HG03575 (cell line): ENCODE data around the gene NR1H2.
"Not testable (repeated sequence)": the region's sequence is repeated elsewhere in the genome, so short reads cannot be mapped to it uniquely, and the experiment has no call there.

ENCODE experiments used
- ATAC-seq: cut with Tn5 transposase; IDR thresholded peaks from one replicate; pipeline ENCODE4 v1.9.1; 2021; ENCODE audit not compliant: unreplicated experiment, insufficient number of reproducible peaks, low FRiP score; ENCODE audit errors: extremely low read depth

NR1H2 gene

GRCh38 chr19:50376166-50377050 is at the start of gene NR1H2:
TSS of gene NR1H2 (plus strand) at chr19:50376457. CDS start at chr19:50377606, 1,149 bp downstream.
- ATAC-seq, result no peak

- no peak for ATAC-seq
Measured at GRCh38 chr19:50327013-50327412, 49.2 kb upstream of the NR1H2 start.

DNA sequence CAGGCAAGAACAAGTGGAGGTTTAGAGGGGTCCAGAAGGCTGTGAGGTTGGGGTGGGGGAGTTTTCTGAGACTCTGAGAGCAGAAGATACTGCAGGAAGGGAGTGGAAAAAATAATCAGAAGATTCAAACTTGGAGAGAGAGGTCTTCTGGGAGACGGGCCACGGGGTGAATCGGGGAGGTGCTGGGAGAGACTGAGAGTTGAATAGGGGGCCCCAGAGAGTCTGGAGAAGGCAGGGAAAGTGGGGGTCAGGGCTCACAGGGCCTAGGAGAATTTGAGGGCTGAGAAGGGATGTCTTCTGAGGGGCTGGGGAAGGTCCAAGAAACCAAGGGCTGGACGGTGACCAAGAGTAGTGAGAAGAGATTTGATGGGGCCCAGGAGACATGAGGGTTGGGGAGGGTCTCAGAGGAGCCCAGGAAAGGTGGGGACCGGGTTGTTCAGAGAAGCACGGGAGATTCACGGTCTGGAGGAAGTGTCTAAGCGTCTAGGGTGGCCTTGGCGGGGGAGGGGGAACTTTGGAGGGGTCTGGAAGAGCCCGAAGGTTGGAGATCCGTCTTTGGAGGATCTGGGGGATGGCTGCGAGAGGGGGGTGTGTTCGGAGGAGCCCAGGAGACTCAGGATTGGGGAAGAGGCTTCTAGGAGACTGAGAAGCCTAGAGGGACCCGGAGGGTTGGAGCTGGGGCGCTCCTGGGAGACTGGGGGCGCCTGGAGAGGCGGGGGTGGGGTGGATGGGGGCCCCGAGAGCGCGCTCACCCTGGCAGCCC is 48.6 kb upstream of the NR1H2 start:
- ATAC-seq, result no peak

- no peak for ATAC-seq
Measured at GRCh38 chr19:50328224-50328872, 47.9 kb upstream of the NR1H2 start.

- ATAC-seq, result no peak
Measured at GRCh38 chr19:50328873-50329145, 47.4 kb upstream of the NR1H2 start.

GRCh38 chr19:50329146-50329925 is 46.9 kb upstream of the NR1H2 start, which contains the start of gene KCNC3:
TSS of gene KCNC3 (minus strand) at chr19:50329377. CDS start at chr19:50329082, 295 bp downstream.
- ATAC-seq, result no peak

DNA sequence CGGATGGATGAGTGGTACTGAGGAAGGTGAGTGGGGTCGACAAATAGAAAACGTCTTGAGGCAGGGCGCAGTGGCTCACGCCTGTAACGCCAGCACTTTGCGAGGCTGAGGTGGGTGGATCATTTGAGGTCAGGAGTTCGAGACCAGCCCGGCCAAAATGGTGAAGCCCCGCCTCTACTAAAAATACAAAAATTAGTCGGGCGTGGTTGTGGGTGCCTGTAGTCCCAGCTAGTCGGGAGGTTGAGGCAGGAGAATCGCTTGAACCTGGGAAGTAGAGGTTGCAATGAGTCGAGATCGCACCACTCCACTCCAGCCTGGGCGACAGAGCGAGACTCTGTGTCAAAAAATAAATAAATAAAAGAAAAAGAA is 46.3 kb upstream of the NR1H2 start:
- not testable (repeated sequence) for ATAC-seq

- no peak for ATAC-seq
Measured at GRCh38 chr19:50330365-50331078, 45.7 kb upstream of the NR1H2 start.

DNA sequence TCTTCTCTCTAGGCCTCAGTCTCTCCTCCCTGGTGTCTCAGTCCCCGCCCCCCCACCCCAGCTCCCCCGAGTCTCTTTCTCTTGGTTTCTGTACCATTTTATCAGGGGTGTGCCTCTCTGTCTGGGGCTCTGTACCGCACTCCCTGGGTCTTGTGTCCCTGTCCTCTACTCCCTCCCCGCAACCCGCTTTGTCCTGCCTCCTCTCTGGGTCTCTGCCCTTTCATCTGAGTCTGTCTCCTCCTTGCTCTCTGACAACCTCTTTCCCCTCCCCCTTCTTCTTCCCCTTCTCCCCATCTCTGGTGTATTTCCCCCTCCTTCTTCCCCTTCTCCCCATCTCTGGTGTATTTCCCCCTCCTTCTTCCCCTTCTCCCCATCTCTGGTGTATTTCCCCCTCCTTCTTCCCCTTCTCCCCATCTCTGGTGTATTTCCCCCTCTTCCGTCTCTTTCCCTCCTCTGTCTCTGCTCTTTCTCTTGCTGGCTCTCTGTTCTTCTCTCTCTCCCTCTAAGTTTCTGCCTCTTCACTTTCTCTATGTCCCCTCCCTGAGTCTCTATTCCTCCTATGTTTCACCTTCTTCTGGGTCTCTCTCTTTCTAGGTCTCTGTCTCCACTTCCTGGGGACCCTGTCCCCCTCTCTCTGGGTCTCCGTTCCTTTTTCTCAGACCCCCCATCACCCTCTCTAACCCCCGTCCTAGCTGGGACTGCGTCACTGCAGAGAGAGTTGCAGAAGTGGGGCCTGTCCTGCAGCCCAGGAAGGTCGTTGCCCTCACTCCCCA is 44.9 kb upstream of the NR1H2 start:
- no peak for ATAC-seq

- no peak for ATAC-seq
Measured at GRCh38 chr19:50331994-50332243, 44.3 kb upstream of the NR1H2 start.

GRCh38 chr19:50332244-50333038 is 43.8 kb upstream of the NR1H2 start:
- no peak for ATAC-seq

GRCh38 chr19:50333235-50333736 is 43.0 kb upstream of the NR1H2 start:
- ATAC-seq, result peak; percentile 24

DNA sequence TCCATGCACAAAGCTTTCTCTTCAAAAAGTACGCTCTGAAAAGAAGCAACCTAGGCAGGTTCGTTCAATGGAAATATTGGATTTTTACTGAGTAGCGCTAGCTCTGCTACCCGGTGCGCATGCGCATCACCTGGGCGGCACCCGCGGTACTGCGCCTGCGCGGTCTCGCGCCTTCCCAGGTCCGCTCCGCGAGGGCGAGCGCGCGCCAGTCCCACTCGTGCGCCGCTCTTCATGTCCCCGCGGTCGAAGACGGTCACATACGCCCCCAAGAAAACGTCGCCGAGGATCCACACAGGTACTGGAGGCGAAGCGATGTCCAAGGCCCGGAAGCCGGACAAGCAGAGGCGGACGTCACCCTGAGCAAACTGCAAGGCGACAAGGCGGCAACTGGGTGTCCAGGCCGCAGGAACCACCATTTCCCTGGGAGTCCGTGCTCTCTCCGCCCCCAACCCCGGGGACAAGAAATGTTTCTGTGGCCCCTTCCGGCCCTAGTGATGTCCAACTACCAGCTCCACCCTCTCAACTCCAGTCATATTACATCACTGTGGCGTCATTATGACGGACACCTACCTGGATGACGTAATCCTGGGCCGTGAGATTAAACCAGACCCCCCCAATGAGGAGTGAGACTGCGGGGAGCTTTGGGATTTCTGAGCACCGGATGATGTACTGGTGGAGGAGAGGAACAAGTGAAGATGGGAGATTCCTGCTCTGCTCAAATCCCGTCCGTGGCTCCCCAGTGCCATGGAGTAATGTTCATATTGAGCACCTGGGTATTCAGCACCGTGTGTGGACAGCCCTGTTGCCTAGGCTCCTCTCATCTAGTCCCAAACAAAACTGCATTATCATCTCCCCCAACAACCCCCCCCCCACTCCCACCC is 42.3 kb upstream of the NR1H2 start:
- peak; percentile 5 for ATAC-seq

GRCh38 chr19:50334741-50335421 is 41.4 kb upstream of the NR1H2 start:
- ATAC-seq, result no peak

- ATAC-seq, result not testable (repeated sequence)
Measured at GRCh38 chr19:50337031-50337430, 39.2 kb upstream of the NR1H2 start.

DNA sequence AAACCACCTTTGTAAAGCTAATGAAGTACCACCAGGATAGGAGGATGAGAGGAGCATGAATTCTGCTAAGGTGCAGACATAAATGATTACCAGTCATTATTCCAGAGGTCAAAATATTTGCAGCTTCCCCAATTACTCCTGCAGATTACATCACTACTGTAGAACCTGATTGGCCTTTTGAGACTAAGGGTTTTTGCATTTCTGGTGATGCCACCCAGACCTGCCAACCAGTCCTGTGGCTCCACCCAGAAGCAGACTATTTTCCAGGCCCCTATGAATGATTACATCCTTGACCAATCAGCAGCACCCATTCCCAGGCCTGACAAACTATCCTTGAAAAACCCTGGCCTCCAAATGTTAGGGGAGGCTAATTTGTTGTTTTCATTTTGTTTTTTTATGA is 35.9 kb upstream of the NR1H2 start:
- ATAC-seq, result no peak
